ENCODE results near the gene HGFAC. TPM values are rescaled to one million over a fixed set of nuclear protein-coding genes. Genes with fewer than 3 reads are reported as not detected.

The HGFAC gene
- total RNA-seq, 4 donors from 2014 or later = not detected

GRCh38 chr4:3494462-3494871 lies 52.7 kb downstream of the HGFAC start:
- no peaks in the 10 kb centered on the region for H3K9me3 ChIP-seq
- no peak for DNase-seq (ENCODE audit: low spot score in 2 of 2)
- no peaks in the 10 kb centered on the region for H3K4me1 ChIP-seq
- H3K4me3 ChIP-seq = no peak overlapping the region
- TF ChIP-seq CTCF (IDR thresholded peaks at IDR 0.05) = no peak
- TF ChIP-seq POLR2A (IDR thresholded peaks at IDR 0.05) = no peak
- TF ChIP-seq POLR2AphosphoS5 (IDR thresholded peaks at IDR 0.05) = no peak
- no peak for TF ChIP-seq EP300 (IDR thresholded peaks at IDR 0.05)
- H3K27ac ChIP-seq = no peak overlapping the region
- no peaks in the 10 kb centered on the region for H3K36me3 ChIP-seq
- WGBS = 43% methylated on average over 8 of the region's 15 CpGs
- peaks cover 58% of the 10 kb centered on the region for H3K27me3 ChIP-seq

DNA sequence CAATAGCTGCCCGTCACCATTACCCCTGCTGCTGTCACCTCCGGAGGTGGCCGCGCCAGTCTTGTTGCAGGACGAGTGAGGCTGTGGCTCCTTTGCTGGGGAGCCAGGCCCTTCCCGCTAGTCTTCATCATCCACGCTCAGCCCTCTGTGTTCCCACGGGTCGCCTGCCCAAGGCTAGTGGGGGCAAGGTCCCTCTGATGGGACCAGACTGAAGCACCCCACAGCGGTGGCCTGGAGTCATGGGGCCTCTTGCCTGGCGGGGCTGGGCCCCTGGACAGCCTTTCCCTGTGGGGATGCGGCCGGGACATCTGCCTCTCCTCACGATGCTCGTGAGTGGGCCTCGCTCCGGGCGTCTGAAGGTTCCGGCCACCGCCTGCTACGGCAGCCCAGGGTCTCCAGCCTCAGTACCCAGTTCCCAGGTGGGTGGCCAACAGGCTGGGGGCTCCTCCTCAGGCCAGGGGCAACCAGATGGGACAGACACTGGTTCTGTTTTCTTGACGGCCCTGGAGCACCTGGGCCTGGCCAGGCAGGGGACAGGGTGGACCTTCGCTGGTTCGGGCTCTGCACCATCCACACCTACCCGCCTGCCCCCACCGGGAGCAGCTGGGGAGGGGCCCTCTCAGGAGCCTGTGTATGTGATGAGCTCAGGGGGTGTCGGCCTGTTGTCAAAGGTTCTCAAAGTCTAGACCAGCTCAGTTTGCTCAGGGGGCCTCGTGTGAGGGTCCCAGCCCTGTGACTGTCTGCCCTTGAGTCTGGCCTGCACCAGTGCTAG lies 53.6 kb downstream of the HGFAC start:
- H3K9me3 ChIP-seq = no peaks in the 10 kb centered on the region
- H3K4me1 ChIP-seq = no peaks in the 10 kb centered on the region
- TF ChIP-seq POLR2AphosphoS5 (IDR thresholded peaks at IDR 0.05) (no peak), CTCF (IDR thresholded peaks at IDR 0.05) (no peak), EP300 (IDR thresholded peaks at IDR 0.05) (no peak), POLR2A (IDR thresholded peaks at IDR 0.05) (no peak)
- no peak overlapping the region for H3K4me3 ChIP-seq
- peaks cover 8% of the 10 kb centered on the region for H3K36me3 ChIP-seq
- no peak for DNase-seq (ENCODE audit: low spot score in 2 of 2)
- H3K27ac ChIP-seq = no peak overlapping the region
- WGBS = 59% methylated on average over 5 of the region's 28 CpGs
- H3K27me3 ChIP-seq = peaks cover 54% of the 10 kb centered on the region

GRCh38 chr4:3496021-3496420 lies 54.3 kb downstream of the HGFAC start:
- Histone ChIP-seq H3K4me1 (no peaks in the 10 kb centered on the region), H3K27me3 (peaks cover 51% of the 10 kb centered on the region), H3K4me3 (no peak overlapping the region), H3K27ac (no peak overlapping the region), H3K36me3 (peaks cover 14% of the 10 kb centered on the region), H3K9me3 (no peaks in the 10 kb centered on the region)
- TF ChIP-seq POLR2A (IDR thresholded peaks at IDR 0.05) (no peak), POLR2AphosphoS5 (IDR thresholded peaks at IDR 0.05) (no peak), EP300 (IDR thresholded peaks at IDR 0.05) (no peak), CTCF (IDR thresholded peaks at IDR 0.05) (no peak)
- DNase-seq (ENCODE audit: low spot score in 2 of 2) = no peak
- 45% methylated on average over 6 of the region's 14 CpGs for WGBS

DNA sequence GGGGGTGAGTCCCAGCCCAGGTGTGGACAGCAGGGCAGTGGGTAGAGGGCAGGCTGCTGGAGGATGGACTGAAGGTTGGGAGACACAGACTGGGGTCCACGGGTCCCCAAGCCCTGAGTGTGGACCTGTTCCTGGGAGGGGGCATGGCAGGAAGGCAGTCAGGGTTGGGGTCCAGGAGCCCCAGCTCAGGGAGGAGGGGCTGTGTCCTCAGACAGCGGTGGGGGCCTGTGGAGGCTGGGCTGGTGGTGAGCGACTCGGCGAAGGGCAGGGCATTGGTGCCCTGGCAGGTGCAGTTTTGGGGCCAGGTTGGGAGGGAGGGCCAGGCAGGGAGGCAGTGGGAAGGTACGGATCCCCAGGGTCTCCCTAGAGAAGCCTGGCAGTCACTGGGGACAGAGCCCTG lies 55.3 kb downstream of the HGFAC start:
- H3K27me3 ChIP-seq = peaks cover 40% of the 10 kb centered on the region
- no peaks in the 10 kb centered on the region for H3K9me3 ChIP-seq
- peaks cover 23% of the 10 kb centered on the region for H3K36me3 ChIP-seq
- TF ChIP-seq POLR2A (IDR thresholded peaks at IDR 0.05) = no peak
- TF ChIP-seq EP300 (IDR thresholded peaks at IDR 0.05) = no peak
- no peak for TF ChIP-seq CTCF (IDR thresholded peaks at IDR 0.05)
- no peak for TF ChIP-seq POLR2AphosphoS5 (IDR thresholded peaks at IDR 0.05)
- H3K4me3 ChIP-seq = no peak overlapping the region
- no peak for DNase-seq (ENCODE audit: low spot score in 2 of 2)
- H3K27ac ChIP-seq = no peak overlapping the region
- WGBS = 68% methylated on average over 5 of the region's 6 CpGs
- no peaks in the 10 kb centered on the region for H3K4me1 ChIP-seq

DNA sequence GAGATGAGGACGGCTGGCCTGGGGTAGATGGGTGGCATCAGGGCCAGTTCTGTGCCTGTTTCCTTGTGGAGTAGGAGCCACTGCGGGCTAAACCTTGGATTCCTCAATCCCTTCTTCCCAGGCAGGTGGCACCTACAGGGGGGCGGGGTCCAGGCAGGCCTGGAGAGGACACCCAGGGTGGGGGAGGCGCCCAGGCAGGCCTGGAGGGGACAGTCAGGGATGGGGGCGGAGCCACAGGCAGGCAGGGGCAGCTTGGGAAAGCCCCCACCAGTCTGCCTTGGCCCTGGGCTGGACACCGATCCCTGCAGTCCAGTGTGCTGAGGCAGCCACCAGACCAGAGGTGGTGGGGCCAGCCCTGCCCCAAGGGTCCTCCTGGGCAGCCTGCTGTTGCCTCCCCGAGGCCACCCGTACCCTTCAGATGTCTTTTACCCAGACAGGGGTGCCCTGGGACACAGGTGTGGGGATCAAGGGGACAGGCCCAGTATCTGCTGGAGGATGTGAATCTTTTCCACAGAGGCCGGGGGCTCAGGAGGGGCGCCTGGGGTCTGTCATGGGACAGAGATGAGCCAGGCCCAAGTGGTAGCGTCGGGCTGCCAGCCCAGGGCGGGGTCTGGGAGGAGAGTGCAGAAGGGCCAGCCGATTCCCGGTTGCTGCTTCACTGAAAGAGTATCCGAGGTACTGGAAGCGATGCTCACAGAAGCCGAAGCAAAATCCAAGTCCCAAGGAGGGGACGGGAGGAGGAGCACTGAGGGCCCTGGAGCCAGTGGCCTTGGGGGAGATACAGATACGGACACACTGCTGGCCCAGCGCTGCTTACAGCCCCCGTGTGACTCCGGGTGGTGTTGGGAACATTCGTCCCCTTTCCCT lies 56.0 kb downstream of the HGFAC start:
- WGBS = 75% methylated on average over 14 of the region's 24 CpGs

More for the DNA sequence above, 56.0 kb downstream of the HGFAC start:
- TF ChIP-seq POLR2AphosphoS5 (IDR thresholded peaks at IDR 0.05) (no peak), EP300 (IDR thresholded peaks at IDR 0.05) (no peak), CTCF (IDR thresholded peaks at IDR 0.05) (no peak), POLR2A (IDR thresholded peaks at IDR 0.05) (no peak)
- peaks cover 30% of the 10 kb centered on the region for H3K36me3 ChIP-seq
- no peak overlapping the region for H3K4me3 ChIP-seq
- DNase-seq (ENCODE audit: low spot score in 2 of 2) = no peak
- no peaks in the 10 kb centered on the region for H3K4me1 ChIP-seq
- H3K9me3 ChIP-seq = no peaks in the 10 kb centered on the region
- H3K27ac ChIP-seq = no peak overlapping the region
- peaks cover 34% of the 10 kb centered on the region for H3K27me3 ChIP-seq

Measured in suprapubic skin (tissue), 4 donors.